Measurements from ENCODE around the gene CTU1. TPM values are rescaled to one million over a fixed set of nuclear protein-coding genes. Genes with fewer than 3 reads are reported as not detected.

Gene CTU1
- total RNA-seq, 2 experiments from 2014 or later: 1.4 to 1.6 TPM

DNA sequence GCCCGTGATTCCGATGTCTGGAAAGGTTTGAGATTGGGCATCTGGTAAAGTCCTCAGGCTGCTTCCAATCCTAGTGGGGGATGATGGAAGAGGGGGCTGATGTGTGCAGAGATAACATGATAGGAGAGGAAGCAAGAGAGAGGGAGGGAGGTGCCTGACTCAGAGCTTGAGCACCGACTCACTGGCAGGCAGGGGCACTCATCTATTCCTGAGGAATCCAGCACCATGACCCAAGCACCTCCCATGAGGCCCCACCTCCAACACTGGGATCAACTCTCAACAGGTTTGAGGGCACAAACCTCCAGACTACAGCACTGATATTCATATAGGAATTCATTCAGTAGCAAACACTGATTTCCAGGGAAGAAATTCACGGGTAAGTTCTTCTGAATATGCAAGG, 10.9 kb upstream of the CTU1 start:
- H3K9me3 ChIP-seq (ENCODE audit: control insufficient read depth in 1 of 2, insufficient read depth in 1 of 2, low read length in 2 of 2): peaks cover 0 to 8% of the 10 kb centered on the region in 2 experiments
- no peaks in the 10 kb centered on the region for H3K36me3 ChIP-seq (ENCODE audit: insufficient read depth, low read length)
- no peak overlapping the region for H3K4me3 Mint-ChIP-seq
- peaks cover 70% of the 10 kb centered on the region for H3K4me1 ChIP-seq (ENCODE audit: insufficient read depth, low read length)
- H3K27ac Mint-ChIP-seq: no peak overlapping the region
- H3K27me3 ChIP-seq (ENCODE audit: control insufficient read depth in 1 of 2, insufficient read depth in 2 of 2, low read length in 2 of 2): no peaks in the 10 kb centered on the region
- TF ChIP-seq, protein P1, sequence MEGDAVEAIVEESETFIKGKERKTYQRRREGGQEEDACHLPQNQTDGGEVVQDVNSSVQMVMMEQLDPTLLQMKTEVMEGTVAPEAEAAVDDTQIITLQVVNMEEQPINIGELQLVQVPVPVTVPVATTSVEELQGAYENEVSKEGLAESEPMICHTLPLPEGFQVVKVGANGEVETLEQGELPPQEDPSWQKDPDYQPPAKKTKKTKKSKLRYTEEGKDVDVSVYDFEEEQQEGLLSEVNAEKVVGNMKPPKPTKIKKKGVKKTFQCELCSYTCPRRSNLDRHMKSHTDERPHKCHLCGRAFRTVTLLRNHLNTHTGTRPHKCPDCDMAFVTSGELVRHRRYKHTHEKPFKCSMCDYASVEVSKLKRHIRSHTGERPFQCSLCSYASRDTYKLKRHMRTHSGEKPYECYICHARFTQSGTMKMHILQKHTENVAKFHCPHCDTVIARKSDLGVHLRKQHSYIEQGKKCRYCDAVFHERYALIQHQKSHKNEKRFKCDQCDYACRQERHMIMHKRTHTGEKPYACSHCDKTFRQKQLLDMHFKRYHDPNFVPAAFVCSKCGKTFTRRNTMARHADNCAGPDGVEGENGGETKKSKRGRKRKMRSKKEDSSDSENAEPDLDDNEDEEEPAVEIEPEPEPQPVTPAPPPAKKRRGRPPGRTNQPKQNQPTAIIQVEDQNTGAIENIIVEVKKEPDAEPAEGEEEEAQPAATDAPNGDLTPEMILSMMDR (IDR thresholded peaks at IDR 0.05): no peak
- intact Hi-C loops (cut with DNase I, micrococcal nuclease): no loop called here
- peaks cover 4% of the 10 kb centered on the region for H3K36me3 Mint-ChIP-seq (ENCODE audit: low read depth)
- no peak overlapping the region for H3K27ac ChIP-seq (ENCODE audit: low read depth in 1 of 2, low read length in 2 of 2)
- DNase-seq (no peak), ATAC-seq (ENCODE audit: poor library complexity) (no peak)
- no peaks in the 10 kb centered on the region for H3K27me3 Mint-ChIP-seq
- peaks cover 2% of the 10 kb centered on the region for H3K9me3 Mint-ChIP-seq
- no peak overlapping the region for H3K4me3 ChIP-seq (ENCODE audit: low read length)
- ChIA-PET POLR2A (no interaction called here), CTCF (no interaction called here)
- H3K4me1 Mint-ChIP-seq (ENCODE audit: low read depth): peaks cover 64% of the 10 kb centered on the region

DNA sequence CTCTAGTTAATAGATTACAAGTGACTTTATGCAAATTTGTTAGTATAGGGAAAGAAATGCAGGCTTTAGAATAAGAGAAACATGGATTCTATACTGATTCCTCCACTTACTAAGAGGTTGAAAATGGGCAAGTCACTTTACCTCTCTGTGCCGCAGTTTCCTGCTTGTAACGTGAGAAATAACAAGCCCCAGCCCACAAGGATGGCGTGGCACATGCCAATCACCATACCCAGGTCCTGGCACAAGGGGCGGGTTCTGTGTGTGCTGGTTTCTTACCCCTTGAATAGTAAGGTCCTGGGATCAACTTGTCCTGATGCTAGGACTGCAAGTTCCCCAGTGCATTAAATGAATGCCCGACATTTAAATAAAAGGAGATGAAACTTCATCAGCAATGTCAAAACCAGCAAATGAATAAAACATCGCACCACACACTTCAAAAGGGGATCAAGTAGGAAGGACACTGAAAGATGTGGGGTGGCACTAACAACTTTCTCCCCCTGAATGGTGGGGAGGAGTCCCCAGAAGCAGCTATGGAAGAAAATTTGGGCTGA, 8.6 kb upstream of the CTU1 start:
- Mint-ChIP-seq H3K9me3 (no peaks in the 10 kb centered on the region), H3K4me3 (no peak overlapping the region), H3K36me3 (ENCODE audit: low read depth) (no peaks in the 10 kb centered on the region), H3K27ac (no peak overlapping the region), H3K27me3 (no peaks in the 10 kb centered on the region), H3K4me1 (ENCODE audit: low read depth) (peaks cover 42% of the 10 kb centered on the region)
- TF ChIP-seq, protein P1 (IDR thresholded peaks at IDR 0.05): no peak
- ChIA-PET POLR2A (interaction anchor here (0.8 kb wide), 1 partner anchor 17 kb away, joined by 3 read pairs; no protein-coding TSS in a partner anchor), CTCF (no interaction called here)
- H3K36me3 ChIP-seq (ENCODE audit: insufficient read depth, low read length): no peaks in the 10 kb centered on the region
- no peak overlapping the region for H3K4me3 ChIP-seq (ENCODE audit: low read length)
- H3K4me1 ChIP-seq (ENCODE audit: insufficient read depth, low read length): peaks cover 55% of the 10 kb centered on the region
- intact Hi-C loops (cut with DNase I, micrococcal nuclease): no loop called here
- peak; percentile 46 for ATAC-seq (ENCODE audit: poor library complexity)
- peak overlapping the region in 1 of 2 donors; percentile 17 for H3K27ac ChIP-seq (ENCODE audit: low read depth in 1 of 2, low read length in 2 of 2)
- no peaks in the 10 kb centered on the region for H3K27me3 ChIP-seq (ENCODE audit: control insufficient read depth in 1 of 2, insufficient read depth in 2 of 2, low read length in 2 of 2)
- peak in 3 of 14 experiments; percentile 37 to 72 (median 54) for DNase-seq
- no peaks in the 10 kb centered on the region for H3K9me3 ChIP-seq (ENCODE audit: control insufficient read depth in 1 of 2, insufficient read depth in 1 of 2, low read length in 2 of 2)

DNA sequence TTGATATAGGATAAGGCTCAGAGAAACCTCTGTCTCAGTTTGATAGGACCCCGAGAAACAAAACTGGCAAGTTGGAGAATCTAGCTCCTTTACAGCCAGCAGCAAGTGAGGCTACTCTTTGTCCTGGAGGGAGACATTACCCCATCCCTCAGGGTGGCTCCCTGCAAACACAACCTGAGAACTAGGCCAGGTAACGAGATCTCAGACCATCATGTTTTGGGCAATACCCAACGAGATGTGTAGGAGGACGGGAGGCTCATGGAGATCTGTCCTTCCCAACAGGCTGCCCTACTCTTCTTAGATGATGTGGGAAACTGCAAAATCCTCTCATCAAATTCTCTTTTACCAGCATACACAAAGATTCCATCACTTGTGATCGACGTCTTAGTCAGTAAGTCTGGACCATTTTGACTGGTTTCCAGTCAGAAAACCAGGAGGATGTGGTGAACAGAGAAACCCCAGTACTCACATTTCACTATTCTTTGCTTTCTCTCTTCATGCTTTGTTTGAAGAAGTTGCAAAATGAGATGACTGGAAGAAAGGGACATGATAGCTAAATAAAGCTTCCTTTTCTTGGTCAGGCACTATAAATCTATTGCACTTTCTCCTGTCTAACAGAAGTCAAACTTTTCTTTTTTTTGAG, 6.0 kb upstream of the CTU1 start:
- no peak overlapping the region for H3K4me3 ChIP-seq (ENCODE audit: low read length)
- no peaks in the 10 kb centered on the region for H3K27me3 ChIP-seq (ENCODE audit: control insufficient read depth in 1 of 2, insufficient read depth in 2 of 2, low read length in 2 of 2)
- ChIA-PET CTCF (interaction anchor here (0.9 kb wide), 1 partner anchor 44 kb away, joined by 3 read pairs; no protein-coding TSS in a partner anchor), POLR2A (interaction anchor here (1.4 kb wide), 1 partner anchor 18 kb away, joined by 6 read pairs; no protein-coding TSS in a partner anchor)
- H3K4me1 ChIP-seq (ENCODE audit: insufficient read depth, low read length): peaks cover 40% of the 10 kb centered on the region
- H3K36me3 ChIP-seq (ENCODE audit: insufficient read depth, low read length): no peaks in the 10 kb centered on the region
- ATAC-seq (ENCODE audit: poor library complexity) (peak; percentile 75), DNase-seq (peak in 1 of 14 experiments; percentile 67)
- TF ChIP-seq, protein P1 (IDR thresholded peaks at IDR 0.05): no peak
- no peak overlapping the region for H3K27ac ChIP-seq (ENCODE audit: low read depth in 1 of 2, low read length in 2 of 2)
- Mint-ChIP-seq H3K4me3 (no peak overlapping the region), H3K9me3 (no peaks in the 10 kb centered on the region), H3K4me1 (ENCODE audit: low read depth) (peaks cover 20% of the 10 kb centered on the region), H3K27ac (peak overlapping the region; percentile 54), H3K36me3 (ENCODE audit: low read depth) (no peaks in the 10 kb centered on the region), H3K27me3 (no peaks in the 10 kb centered on the region)
- no peaks in the 10 kb centered on the region for H3K9me3 ChIP-seq (ENCODE audit: control insufficient read depth in 1 of 2, insufficient read depth in 1 of 2, low read length in 2 of 2)
- intact Hi-C loops (cut with DNase I, micrococcal nuclease): no loop called here
